HCT116 (cell line): ENCODE results near the gene NFATC1. TPM values are rescaled to one million over a fixed set of nuclear protein-coding genes. Genes with fewer than 3 reads are reported as not detected.

Experiments used
- ATAC-seq: fragments of 200-7000 bp; cut with Tn5 transposase; 2 replicates; pipeline ENCODE4 v1.9.1; 2020; ENCODE audit warnings: mild to moderate bottlenecking, moderate library complexity
- BruUV-seq: library from RNA; stranded (reverse); fragments of 400-500 nt; replicated peaks from 2 replicates; lab custom pipeline; 2021; lab: Mats Ljungman, UMichigan
- CTCF ChIA-PET: fragments of 300-600 bp; sonication (Branson Sonifier 250); formaldehyde crosslinking; loops from one replicate; lab custom pipeline; 2021; ENCODE audit warnings: antibody characterized with exemption; lab: Charles Lee
- POLR2A ChIA-PET: fragments of 300-600, 350-600 bp; sonication (Branson Sonifier 250); formaldehyde crosslinking; loops from one replicate; lab custom pipeline; 2021; ENCODE audit warnings: antibody characterized with exemption; lab: Charles Lee
- RAD21 ChIA-PET, 2 experiments: fragments of 300-600 bp; sonication (Branson Sonifier 250); formaldehyde crosslinking; loops; one replicate each; lab custom pipeline; 2023; ENCODE audit warnings: low total read pairs in 2 of 2; ENCODE audit not compliant: uncharacterized antibody in 2 of 2, unreplicated experiment in 2 of 2, low non-redundant PET in 1 of 2; lab: Charles Lee
- DNase-seq: peaks from one replicate; pipeline ENCODE4 v3.0.0-alpha.2; 2010; ENCODE audit warnings: low read depth, low spot score
- H2AFZ ChIP-seq: fragments of 200-600 bp; shearing (Covaris generic), sonication (generic); 2 replicates; pipeline ENCODE4 v1.6.1; 2017; ENCODE audit warnings: low read depth, mixed run types, mixed read lengths, antibody characterized with exemption, low read length; ENCODE audit not compliant: poor library complexity, severe bottlenecking
- H3K27ac ChIP-seq: 2 replicates; pipeline ENCODE4 v1.5.1; 2012; ENCODE audit warnings: low read depth, low read length
- H3K27me3 ChIP-seq: fragments of 200-600 bp; sonication (generic); 2 replicates; pipeline ENCODE4 v1.6.1; 2016; ENCODE audit warnings: mixed run types, low read length, mixed read lengths; ENCODE audit not compliant: insufficient read depth
- H3K36me3 ChIP-seq, 2 experiments: fragments of 200-500 bp in 1 of 2; fragments of 200-600 bp in 1 of 2; sonication (Bioruptor generic) in 1 of 2; sonication (generic) in 1 of 2; 2 replicates each; pipeline versions ENCODE4 v1.5.1 to v1.6.1; 2014 to 2016; ENCODE audit warnings: low read length in 2 of 2, inconsistent platforms in 1 of 2, mixed read lengths in 1 of 2, mixed run types in 1 of 2; ENCODE audit not compliant: insufficient read depth in 2 of 2, control insufficient read depth in 1 of 2
- H3K4me1 ChIP-seq, 2 experiments: fragments of 200-600 bp in 1 of 2; sonication (generic) in 1 of 2; 2 replicates each; pipeline versions ENCODE4 v1.5.1 to v1.6.1; 2012 to 2017; ENCODE audit warnings: low read length in 2 of 2, inconsistent platforms in 1 of 2, mild to moderate bottlenecking in 1 of 2, mixed read lengths in 1 of 2, mixed run types in 1 of 2, moderate library complexity in 1 of 2; ENCODE audit not compliant: insufficient read depth in 2 of 2, control insufficient read depth in 1 of 2
- H3K4me2 ChIP-seq: fragments of 200-600 bp; sonication (generic); 2 replicates; pipeline ENCODE4 v1.6.1; 2017; ENCODE audit warnings: mixed run types, low read length, mixed read lengths
- H3K4me3 ChIP-seq, 2 experiments: fragments of 200-600 bp in 1 of 2; sonication (generic) in 1 of 2; replicated peaks in 1 of 2; 2 replicates each; pipeline ENCODE4 v1.5.1; 2011 to 2016; ENCODE audit warnings: low read length in 2 of 2, control low read depth in 1 of 2, low read depth in 1 of 2, mild to moderate bottlenecking in 1 of 2, mixed read lengths in 1 of 2, mixed run types in 1 of 2
- H3K79me2 ChIP-seq: fragments of 200-600 bp; sonication (generic); 2 replicates; pipeline ENCODE4 v1.6.1; 2017; ENCODE audit warnings: mild to moderate bottlenecking, mixed run types, low read length, moderate library complexity, mixed read lengths; ENCODE audit not compliant: insufficient read depth
- H3K9ac ChIP-seq: fragments of 200-600 bp; sonication (generic); 2 replicates; pipeline ENCODE4 v1.6.1; 2016; ENCODE audit warnings: low read length, mixed read lengths
- H3K9me2 ChIP-seq: fragments of 200-600 bp; sonication (generic), shearing (Covaris generic); 2 replicates; pipeline ENCODE4 v1.6.1; 2017; ENCODE audit warnings: mixed run types, mild to moderate bottlenecking, moderate library complexity; ENCODE audit not compliant: insufficient read depth
- H3K9me3 ChIP-seq, 2 experiments: fragments of 200-500 bp in 1 of 2; fragments of 200-600 bp in 1 of 2; sonication (Bioruptor generic) in 1 of 2; sonication (generic) in 1 of 2; 2 replicates each; pipeline ENCODE4 v1.6.1; 2014 to 2017; ENCODE audit warnings: low read length in 2 of 2, mixed read lengths in 2 of 2, inconsistent platforms in 1 of 2, low read depth in 1 of 2, mild to moderate bottlenecking in 1 of 2, mixed run types in 1 of 2, moderate library complexity in 1 of 2; ENCODE audit not compliant: control insufficient read depth in 1 of 2, insufficient read depth in 1 of 2
- H4K20me1 ChIP-seq: fragments of 200-600 bp; sonication (generic), shearing (Covaris generic); 2 replicates; pipeline ENCODE4 v1.6.1; 2017; ENCODE audit warnings: mixed run types, mild to moderate bottlenecking, moderate library complexity; ENCODE audit not compliant: insufficient read depth
- CTCF ChIP-seq, 3 experiments: fragments of 200-600 bp in 1 of 3; sonication (generic) in 1 of 3; IDR thresholded peaks in 2 of 3; conservative IDR thresholded peaks in 1 of 3; 2 replicates each; pipeline ENCODE4 v1.5.1; 2012 to 2017; ENCODE audit warnings: low read depth in 2 of 3, low read length in 2 of 3, antibody characterized with exemption in 1 of 3, borderline replicate concordance in 1 of 3, control low read depth in 1 of 3, mild to moderate bottlenecking in 1 of 3, mixed read lengths in 1 of 3, mixed run types in 1 of 3, moderate library complexity in 1 of 3; ENCODE audit not compliant: insufficient read depth in 1 of 3
- ELF1 ChIP-seq: IDR thresholded peaks from 2 replicates; pipeline ENCODE4 v1.6.1; 2012; ENCODE audit warnings: low read depth, borderline replicate concordance
- EZH2phosphoT487 ChIP-seq: fragments of 200-600 bp; IDR thresholded peaks from 2 replicates; pipeline ENCODE4 v1.6.1; 2018; ENCODE audit warnings: antibody characterized with exemption, borderline replicate concordance
- POLR2A ChIP-seq: IDR thresholded peaks from 2 replicates; pipeline ENCODE4 v1.7.0; 2011; ENCODE audit warnings: borderline replicate concordance; ENCODE audit not compliant: insufficient read depth, insufficient read length; ENCODE audit errors: extremely low read depth
- ZBTB33 ChIP-seq: IDR thresholded peaks from 2 replicates; pipeline ENCODE4 v1.6.1; 2011; ENCODE audit warnings: mild to moderate bottlenecking, low read length, moderate library complexity; ENCODE audit not compliant: insufficient replicate concordance; ENCODE audit errors: extremely low read depth
- ZFX ChIP-seq: fragments of 450-650 bp; IDR thresholded peaks from 2 replicates; pipeline ENCODE4 v1.6.1; 2017
- intact Hi-C: fragments of 100-400 bp; cut with micrococcal nuclease; formaldehyde crosslinking; loops from 2 replicates; pipeline ENCODE4 v1.10.0; 2022
- total RNA-seq: library from RNA; stranded (reverse); gene quantifications from one replicate; pipeline ENCODE4 v1.2.1, GENCODE V29; 2021; ENCODE audit not compliant: unreplicated experiment

NFATC1 gene
- total RNA-seq, 1 experiment from 2014 or later = 20.8 TPM

GRCh38 chr18:79554945-79555645 lies 159.4 kb downstream of the NFATC1 start:
- H3K4me1 ChIP-seq = peaks cover 2 to 9% of the 10 kb centered on the region in 2 experiments; a peak in 3 of 4 replicates
- RAD21 ChIA-PET = no interaction called here
- CTCF ChIA-PET = no interaction called here
- no peak for DNase-seq
- POLR2A ChIA-PET = no interaction called here
- no TSS peak for BruUV-seq
- H3K27me3 ChIP-seq = no peaks in the 10 kb centered on the region
- no peaks in the 10 kb centered on the region for H3K9me3 ChIP-seq
- no peak overlapping the region for H3K4me2 ChIP-seq
- no peak overlapping the region for H3K27ac ChIP-seq
- H3K4me3 ChIP-seq = no peak overlapping the region
- H2AFZ ChIP-seq = no peak overlapping the region
- H3K9ac ChIP-seq = no peak overlapping the region
- TF ChIP-seq CTCF (IDR thresholded peaks at IDR 0.05 in 2 of 3, conservative IDR thresholded peaks at IDR 0.05 in 1 of 3; ENCODE audit: borderline replicate concordance in 1 of 3, insufficient read depth in 1 of 3, low read depth in 2 of 3, low read length in 2 of 3) (no peak), ELF1 (no peak), POLR2A (no peak), ZFX (no peak), ZBTB33 (no peak), EZH2phosphoT487 (no peak)
- no peaks in the 10 kb centered on the region for H3K79me2 ChIP-seq
- H3K36me3 ChIP-seq = no peaks in the 10 kb centered on the region
- no peaks in the 10 kb centered on the region for H3K9me2 ChIP-seq
- ATAC-seq = no peak
- intact Hi-C loops = no loop called here
- H4K20me1 ChIP-seq = no peaks in the 10 kb centered on the region
